Vagina (tissue), 2 donors: ENCODE measurements around the gene C1QL1. TPM values are rescaled to one million over a fixed set of nuclear protein-coding genes. Genes with fewer than 3 reads are reported as not detected.

Experiments
- DNase-seq, 2 donors: peaks; one replicate each; pipeline ENCODE4 v3.0.0-alpha.2; 2017; ENCODE audit errors: extremely low spot score in 2 of 2
- H3K27ac ChIP-seq: fragments of 200-600 bp; sonication (generic); one replicate; pipeline ENCODE4 v1.5.1; 2019
- H3K27me3 ChIP-seq: fragments of 200-600 bp; sonication (generic); one replicate; pipeline ENCODE4 v1.5.1; 2019
- H3K36me3 ChIP-seq, 2 donors: fragments of 200-600 bp; sonication (generic); one replicate each; pipeline ENCODE4 v1.5.1; 2017 to 2019
- H3K4me1 ChIP-seq: fragments of 200-600 bp; sonication (generic); one replicate; pipeline ENCODE4 v1.5.1; 2019
- H3K4me3 ChIP-seq, 2 donors: fragments of 200-600 bp; sonication (generic); 1 replicate in 1 of 2; 2 replicates in 1 of 2; pipeline ENCODE4 v1.5.1; 2016 to 2019
- H3K9me3 ChIP-seq: fragments of 200-600 bp; sonication (generic); one replicate; pipeline ENCODE4 v1.5.1; 2019
- POLR2A ChIP-seq, 2 donors: fragments of 450-650 bp; IDR thresholded peaks; one replicate each; pipeline ENCODE4 v1.6.1; 2017; ENCODE audit warnings: antibody characterized with exemption in 2 of 2, mild to moderate bottlenecking in 2 of 2, moderate library complexity in 2 of 2
- POLR2AphosphoS5 ChIP-seq, 2 donors: sonication (generic); formaldehyde crosslinking; IDR thresholded peaks; one replicate each; pipeline ENCODE4 v1.9.0; 2017; ENCODE audit warnings: antibody characterized with exemption in 2 of 2, mild to moderate bottlenecking in 2 of 2, low read depth in 1 of 2; ENCODE audit not compliant: insufficient read depth in 1 of 2
- intact Hi-C: fragments of 100-400 bp; cut with DNase I; formaldehyde crosslinking; loops from one replicate; pipeline ENCODE4 v1.15.1; 2023
- total RNA-seq: library from RNA; depleted of rRNA; stranded (reverse); fragments of >200 nt; gene quantifications from one replicate; pipeline ENCODE4 v1.2.3, GENCODE V29; 2016
- TF ChIP-seq, protein P1 (sequence below), 3 experiments: fragments of 450-650 bp in 2 of 3; fragments of 200-600 bp in 1 of 3; sonication (generic) in 1 of 3; IDR thresholded peaks; one replicate each; pipeline ENCODE4 v1.5.1; 2017 to 2019; ENCODE audit warnings: antibody characterized with exemption in 3 of 3, mild to moderate bottlenecking in 2 of 3, moderate library complexity in 2 of 3

The C1QL1 gene
- total RNA-seq, 1 donor from 2014 or later: 6.9 TPM

DNA sequence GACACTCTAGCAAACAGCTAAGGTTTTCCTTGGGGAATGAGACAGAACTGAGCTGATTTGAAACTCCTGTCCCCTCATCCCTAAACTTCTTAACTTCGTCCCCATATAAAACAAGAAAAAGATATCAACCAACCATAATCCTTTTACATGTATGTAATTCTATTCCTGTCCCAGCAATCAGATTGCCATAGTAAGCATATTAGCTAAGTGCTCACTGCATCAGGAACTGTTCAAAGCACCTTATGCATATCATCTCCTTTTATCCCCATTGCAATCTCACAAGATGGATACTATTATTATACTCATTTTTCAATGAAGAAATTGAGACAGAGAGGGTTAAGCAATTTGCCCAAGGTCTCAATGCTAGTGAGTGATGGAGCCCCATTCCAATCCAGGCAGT, 27.3 kb downstream of the C1QL1 start:
- no peak for DNase-seq
- Histone ChIP-seq H3K9me3 (no peaks in the 10 kb centered on the region), H3K27me3 (no peaks in the 10 kb centered on the region), H3K4me1 (no peaks in the 10 kb centered on the region), H3K4me3 (no peak overlapping the region), H3K36me3 (no peaks in the 10 kb centered on the region), H3K27ac (no peak overlapping the region)
- intact Hi-C loops: no loop called here
- TF ChIP-seq, protein P1, sequence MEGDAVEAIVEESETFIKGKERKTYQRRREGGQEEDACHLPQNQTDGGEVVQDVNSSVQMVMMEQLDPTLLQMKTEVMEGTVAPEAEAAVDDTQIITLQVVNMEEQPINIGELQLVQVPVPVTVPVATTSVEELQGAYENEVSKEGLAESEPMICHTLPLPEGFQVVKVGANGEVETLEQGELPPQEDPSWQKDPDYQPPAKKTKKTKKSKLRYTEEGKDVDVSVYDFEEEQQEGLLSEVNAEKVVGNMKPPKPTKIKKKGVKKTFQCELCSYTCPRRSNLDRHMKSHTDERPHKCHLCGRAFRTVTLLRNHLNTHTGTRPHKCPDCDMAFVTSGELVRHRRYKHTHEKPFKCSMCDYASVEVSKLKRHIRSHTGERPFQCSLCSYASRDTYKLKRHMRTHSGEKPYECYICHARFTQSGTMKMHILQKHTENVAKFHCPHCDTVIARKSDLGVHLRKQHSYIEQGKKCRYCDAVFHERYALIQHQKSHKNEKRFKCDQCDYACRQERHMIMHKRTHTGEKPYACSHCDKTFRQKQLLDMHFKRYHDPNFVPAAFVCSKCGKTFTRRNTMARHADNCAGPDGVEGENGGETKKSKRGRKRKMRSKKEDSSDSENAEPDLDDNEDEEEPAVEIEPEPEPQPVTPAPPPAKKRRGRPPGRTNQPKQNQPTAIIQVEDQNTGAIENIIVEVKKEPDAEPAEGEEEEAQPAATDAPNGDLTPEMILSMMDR (IDR thresholded peaks at IDR 0.05): no peak
- TF ChIP-seq POLR2A (IDR thresholded peaks at IDR 0.05) (no peak), POLR2AphosphoS5 (IDR thresholded peaks at IDR 0.05; ENCODE audit: insufficient read depth in 1 of 2, low read depth in 1 of 2) (no peak)

DNA sequence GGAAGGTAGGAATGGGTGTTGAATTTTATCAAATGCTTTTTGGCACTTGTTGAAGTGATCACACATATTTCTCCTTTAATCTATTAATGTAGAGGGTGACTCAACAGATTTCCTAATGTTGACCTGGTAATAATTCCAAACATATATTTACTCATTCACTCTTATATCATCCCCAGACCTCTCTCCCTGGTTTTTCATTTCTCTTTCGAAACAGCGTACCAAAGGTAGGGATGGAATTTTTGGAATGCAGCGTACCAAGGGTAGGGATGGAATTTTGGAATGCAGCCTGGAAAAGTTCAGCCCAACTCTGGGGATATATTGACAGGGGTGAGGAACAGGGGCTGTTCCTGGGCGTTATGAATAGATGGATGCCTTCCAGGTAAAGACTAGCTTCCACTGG, 27.8 kb downstream of the C1QL1 start:
- H3K4me1 ChIP-seq: no peaks in the 10 kb centered on the region
- no peaks in the 10 kb centered on the region for H3K36me3 ChIP-seq
- intact Hi-C loops: no loop called here

GRCh38 chr17:44935116-44935515, 33.0 kb downstream of the C1QL1 start:
- H3K4me1 ChIP-seq: no peaks in the 10 kb centered on the region
- H3K9me3 ChIP-seq: no peaks in the 10 kb centered on the region
- intact Hi-C loops: no loop called here
- H3K36me3 ChIP-seq: no peaks in the 10 kb centered on the region
- DNase-seq: no peak
- no peak overlapping the region for H3K27ac ChIP-seq
- TF ChIP-seq POLR2A (IDR thresholded peaks at IDR 0.05) (no peak), POLR2AphosphoS5 (IDR thresholded peaks at IDR 0.05; ENCODE audit: insufficient read depth in 1 of 2, low read depth in 1 of 2) (no peak)
- TF ChIP-seq, protein P1 (IDR thresholded peaks at IDR 0.05): no peak
- H3K4me3 ChIP-seq: no peak overlapping the region
- no peaks in the 10 kb centered on the region for H3K27me3 ChIP-seq

More for the DNA sequence above, 27.8 kb downstream of the C1QL1 start:
- Histone ChIP-seq H3K4me3 (no peak overlapping the region), H3K27ac (no peak overlapping the region), H3K9me3 (no peaks in the 10 kb centered on the region), H3K27me3 (no peaks in the 10 kb centered on the region)
- no peak for DNase-seq
- TF ChIP-seq POLR2AphosphoS5 (IDR thresholded peaks at IDR 0.05; ENCODE audit: insufficient read depth in 1 of 2, low read depth in 1 of 2) (no peak), POLR2A (IDR thresholded peaks at IDR 0.05) (no peak)
- TF ChIP-seq, protein P1 (IDR thresholded peaks at IDR 0.05): no peak

- Histone ChIP-seq H3K9me3 (no peaks in the 10 kb centered on the region), H3K27ac (no peak overlapping the region), H3K4me1 (no peaks in the 10 kb centered on the region), H3K27me3 (no peaks in the 10 kb centered on the region), H3K4me3 (no peak overlapping the region), H3K36me3 (no peaks in the 10 kb centered on the region)
- TF ChIP-seq POLR2A (IDR thresholded peaks at IDR 0.05): no peak
- no peak for TF ChIP-seq POLR2AphosphoS5 (IDR thresholded peaks at IDR 0.05; ENCODE audit: insufficient read depth in 1 of 2, low read depth in 1 of 2)
- TF ChIP-seq, protein P1 (IDR thresholded peaks at IDR 0.05): no peak
- intact Hi-C loops: no loop called here
- no peak for DNase-seq
These were observed 33.4 kb downstream of the C1QL1 start for GRCh38 chr17:44934745-44935105.

DNA sequence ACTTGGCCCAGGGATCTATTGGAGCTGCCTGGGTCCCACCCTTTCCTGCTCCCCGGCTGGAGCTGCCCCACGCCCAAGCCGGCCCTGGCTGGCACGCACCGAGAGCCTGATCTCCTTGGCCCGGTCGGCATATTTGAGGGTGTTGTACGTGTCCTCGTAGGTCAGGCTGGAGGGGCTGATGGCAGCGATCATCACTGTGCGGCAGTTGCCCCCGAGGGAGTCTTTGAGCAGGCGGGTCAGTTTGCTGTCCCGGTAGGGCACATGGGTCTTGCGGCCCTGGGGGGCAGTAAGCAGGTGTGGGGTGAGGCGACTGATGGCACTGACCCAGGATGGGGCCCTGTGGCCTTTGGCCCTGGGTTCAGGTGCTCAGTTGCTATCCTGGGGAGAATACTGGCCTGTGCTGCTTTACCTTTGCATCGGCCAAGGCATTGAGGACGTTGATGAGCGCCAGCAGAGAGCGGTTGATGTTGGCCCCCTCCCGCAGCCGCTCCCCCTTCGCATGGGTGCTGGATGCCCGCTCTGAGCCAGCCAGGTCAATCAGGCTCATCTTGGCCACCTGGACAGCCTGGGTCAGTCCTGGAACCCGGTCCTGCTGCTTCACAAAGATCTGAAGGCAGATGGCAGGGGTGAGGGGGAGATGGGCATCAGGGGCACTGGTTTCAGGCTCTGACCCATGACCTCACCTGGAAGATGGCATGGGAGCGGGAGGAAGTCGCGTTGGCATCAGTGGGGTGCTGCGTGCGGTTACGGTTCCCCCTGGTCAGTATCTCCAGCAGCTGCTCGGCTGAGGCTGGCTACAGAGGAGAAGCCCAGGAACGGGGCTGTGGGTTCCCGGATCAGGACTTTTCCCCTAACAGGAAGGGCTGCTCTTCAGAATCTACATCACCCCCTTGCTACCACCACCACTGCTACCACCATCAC, 34.0 kb downstream of the C1QL1 start:
- no peak for DNase-seq
- H3K9me3 ChIP-seq: no peaks in the 10 kb centered on the region
- no peaks in the 10 kb centered on the region for H3K36me3 ChIP-seq
- intact Hi-C loops: no loop called here
- no peaks in the 10 kb centered on the region for H3K27me3 ChIP-seq
- TF ChIP-seq POLR2AphosphoS5 (IDR thresholded peaks at IDR 0.05; ENCODE audit: insufficient read depth in 1 of 2, low read depth in 1 of 2): no peak
- H3K27ac ChIP-seq: no peak overlapping the region
- H3K4me3 ChIP-seq: no peak overlapping the region
- H3K4me1 ChIP-seq: no peaks in the 10 kb centered on the region
